22Rv1 (cell line): ENCODE measurements around the gene SIDT1.

ENCODE experiments used
- ZFX ChIP-seq: fragments of 450-650 bp; IDR thresholded peaks from 2 replicates; pipeline ENCODE4 v1.6.1; 2017; ENCODE audit warnings: antibody characterized with exemption, borderline replicate concordance
- TF ChIP-seq, protein P1 (sequence below): fragments of 450-650 bp; IDR thresholded peaks from 2 replicates; pipeline ENCODE4 v1.5.1; 2017; ENCODE audit warnings: mild to moderate bottlenecking

DNA sequence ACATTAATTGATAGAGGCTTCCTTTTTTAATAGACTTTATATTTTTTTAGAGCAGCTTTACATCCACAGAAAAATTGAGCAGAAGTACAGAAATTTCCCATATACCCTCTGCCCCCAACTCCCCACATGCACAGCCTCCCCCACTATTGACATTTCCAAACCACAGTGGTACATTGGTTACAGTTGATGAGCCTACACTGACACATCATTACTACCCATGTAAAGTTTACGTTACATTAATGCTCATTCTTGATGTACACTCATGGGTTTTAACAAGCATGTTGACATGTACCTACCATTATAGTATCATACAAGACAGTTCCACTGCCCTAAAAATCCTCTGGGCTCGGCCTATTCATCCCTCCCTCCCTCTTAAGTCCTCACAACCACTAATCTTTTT is 85.4 kb downstream of the SIDT1 start:
- TF ChIP-seq, protein P1, sequence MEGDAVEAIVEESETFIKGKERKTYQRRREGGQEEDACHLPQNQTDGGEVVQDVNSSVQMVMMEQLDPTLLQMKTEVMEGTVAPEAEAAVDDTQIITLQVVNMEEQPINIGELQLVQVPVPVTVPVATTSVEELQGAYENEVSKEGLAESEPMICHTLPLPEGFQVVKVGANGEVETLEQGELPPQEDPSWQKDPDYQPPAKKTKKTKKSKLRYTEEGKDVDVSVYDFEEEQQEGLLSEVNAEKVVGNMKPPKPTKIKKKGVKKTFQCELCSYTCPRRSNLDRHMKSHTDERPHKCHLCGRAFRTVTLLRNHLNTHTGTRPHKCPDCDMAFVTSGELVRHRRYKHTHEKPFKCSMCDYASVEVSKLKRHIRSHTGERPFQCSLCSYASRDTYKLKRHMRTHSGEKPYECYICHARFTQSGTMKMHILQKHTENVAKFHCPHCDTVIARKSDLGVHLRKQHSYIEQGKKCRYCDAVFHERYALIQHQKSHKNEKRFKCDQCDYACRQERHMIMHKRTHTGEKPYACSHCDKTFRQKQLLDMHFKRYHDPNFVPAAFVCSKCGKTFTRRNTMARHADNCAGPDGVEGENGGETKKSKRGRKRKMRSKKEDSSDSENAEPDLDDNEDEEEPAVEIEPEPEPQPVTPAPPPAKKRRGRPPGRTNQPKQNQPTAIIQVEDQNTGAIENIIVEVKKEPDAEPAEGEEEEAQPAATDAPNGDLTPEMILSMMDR = no peak
- no peak for TF ChIP-seq ZFX
